NCI-H1048 (cell line): Measurements from ENCODE around the gene GLI1.

ENCODE experiments used
- DNase-seq: peaks from one replicate; lab custom pipeline; 2025; lab: John Stamatoyannopoulos, UW

Gene GLI1

DNA sequence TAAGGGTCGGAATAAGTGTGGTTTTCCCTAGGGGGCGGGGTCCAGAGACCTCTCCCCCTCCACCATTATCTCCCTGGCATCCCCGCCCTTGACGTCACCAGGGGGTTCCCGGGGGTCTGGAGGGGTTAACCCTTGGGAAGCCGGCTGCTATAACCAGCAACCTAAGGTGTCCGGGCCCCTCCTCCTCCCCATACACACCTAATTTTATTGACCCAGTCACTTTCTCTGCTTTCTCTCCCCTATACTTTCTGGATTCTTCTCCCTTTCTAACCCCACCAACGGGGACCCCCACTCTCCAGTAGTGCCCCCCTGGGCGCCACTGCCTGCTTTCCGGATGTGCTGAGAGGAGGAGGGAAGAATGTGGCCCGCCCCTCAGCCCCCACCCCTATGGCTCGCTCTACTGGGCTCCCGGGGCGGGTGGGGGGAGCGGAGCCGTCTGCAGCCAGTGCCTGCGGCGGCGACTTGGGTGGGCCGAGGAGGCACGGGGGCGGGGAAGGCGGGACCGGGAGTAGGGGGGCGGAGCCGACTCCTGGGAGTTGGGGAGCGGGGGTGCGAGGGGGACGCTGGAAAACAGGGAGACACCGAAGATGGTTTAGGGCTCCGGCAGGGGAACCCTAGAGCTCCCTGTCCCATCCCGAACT lies 1.8 kb downstream of the GLI1 start:
- no peak for DNase-seq

DNA sequence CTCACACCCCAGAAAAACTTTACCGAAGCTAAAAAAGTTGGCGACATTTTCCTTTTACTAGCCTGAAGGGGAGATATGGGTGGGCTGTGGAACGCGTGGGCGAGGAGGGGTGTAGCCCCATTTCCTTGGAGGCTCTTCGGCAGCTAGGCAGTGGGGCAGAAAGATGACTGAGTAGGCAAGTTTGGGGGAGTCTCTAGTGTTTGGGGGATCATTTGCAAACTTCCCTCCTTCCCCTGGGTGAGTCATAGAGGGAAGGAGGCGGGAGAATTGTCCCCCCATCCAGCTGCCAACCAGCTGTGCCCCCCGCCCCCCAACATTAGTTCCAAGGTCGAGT lies 2.3 kb downstream of the GLI1 start:
- DNase-seq = no peak

DNA sequence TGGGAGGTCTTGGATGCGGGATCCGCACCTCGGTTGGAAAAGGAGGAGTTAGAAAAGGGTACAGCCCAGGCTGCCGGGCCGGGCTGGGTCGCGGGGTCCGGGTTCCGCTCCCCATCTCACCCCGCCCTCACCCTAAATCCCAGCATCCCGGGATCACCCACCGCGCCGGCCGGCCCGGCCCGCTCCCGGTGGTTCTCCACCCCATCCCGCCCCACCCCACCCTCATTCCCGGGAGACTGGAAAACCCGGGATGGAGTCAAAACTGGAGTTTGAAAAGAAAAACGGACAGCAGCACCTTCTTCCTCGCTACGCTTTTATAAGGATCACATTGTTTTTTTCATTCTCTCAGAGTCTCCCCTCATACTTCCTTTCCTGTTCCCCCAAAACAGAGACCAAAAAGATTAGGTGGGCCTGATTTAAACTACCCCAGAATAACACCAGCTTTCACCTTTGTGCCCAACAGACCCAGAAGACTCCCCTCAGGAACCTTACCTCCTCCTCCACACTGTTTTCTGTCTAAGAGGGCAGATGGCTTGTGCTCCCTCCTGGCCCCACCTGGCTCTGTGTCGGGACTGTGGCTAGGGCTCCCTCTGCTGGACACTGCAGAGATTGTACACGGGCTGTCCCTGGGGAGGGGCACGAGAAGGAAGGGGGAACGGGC lies 2.8 kb downstream of the GLI1 start:
- DNase-seq = peak; percentile 62

DNA sequence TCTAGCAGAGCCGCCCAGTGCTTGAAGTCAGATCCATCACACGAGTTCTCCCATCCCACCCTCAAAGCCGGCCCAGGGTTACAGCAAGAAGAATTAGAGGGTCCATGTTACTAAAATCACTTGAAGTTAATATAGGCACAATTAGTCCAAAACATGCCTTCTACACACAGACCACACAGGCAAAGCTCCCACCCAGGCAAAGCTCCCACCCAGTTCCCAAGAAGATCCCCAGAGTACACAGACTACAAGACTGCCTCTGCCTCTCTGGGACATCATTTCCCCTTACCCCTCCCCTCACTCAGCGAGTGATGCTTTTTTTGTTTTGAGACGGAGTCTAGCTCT lies 3.3 kb downstream of the GLI1 start:
- no peak for DNase-seq

DNA sequence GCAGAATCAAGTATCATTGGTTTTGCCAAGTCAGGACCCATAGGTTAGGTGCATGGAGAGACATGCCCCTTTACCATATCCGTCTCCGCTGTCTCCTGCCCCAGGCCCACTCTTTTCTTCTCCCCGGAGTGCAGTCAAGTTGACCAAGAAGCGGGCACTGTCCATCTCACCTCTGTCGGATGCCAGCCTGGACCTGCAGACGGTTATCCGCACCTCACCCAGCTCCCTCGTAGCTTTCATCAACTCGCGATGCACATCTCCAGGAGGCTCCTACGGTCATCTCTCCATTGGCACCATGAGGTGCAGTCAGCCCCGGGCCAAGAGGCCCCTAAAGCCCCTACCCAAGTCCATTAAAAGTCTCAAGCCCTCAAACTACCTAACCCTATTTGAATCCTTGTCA lies 5.0 kb downstream of the GLI1 start:
- no peak for DNase-seq

DNA sequence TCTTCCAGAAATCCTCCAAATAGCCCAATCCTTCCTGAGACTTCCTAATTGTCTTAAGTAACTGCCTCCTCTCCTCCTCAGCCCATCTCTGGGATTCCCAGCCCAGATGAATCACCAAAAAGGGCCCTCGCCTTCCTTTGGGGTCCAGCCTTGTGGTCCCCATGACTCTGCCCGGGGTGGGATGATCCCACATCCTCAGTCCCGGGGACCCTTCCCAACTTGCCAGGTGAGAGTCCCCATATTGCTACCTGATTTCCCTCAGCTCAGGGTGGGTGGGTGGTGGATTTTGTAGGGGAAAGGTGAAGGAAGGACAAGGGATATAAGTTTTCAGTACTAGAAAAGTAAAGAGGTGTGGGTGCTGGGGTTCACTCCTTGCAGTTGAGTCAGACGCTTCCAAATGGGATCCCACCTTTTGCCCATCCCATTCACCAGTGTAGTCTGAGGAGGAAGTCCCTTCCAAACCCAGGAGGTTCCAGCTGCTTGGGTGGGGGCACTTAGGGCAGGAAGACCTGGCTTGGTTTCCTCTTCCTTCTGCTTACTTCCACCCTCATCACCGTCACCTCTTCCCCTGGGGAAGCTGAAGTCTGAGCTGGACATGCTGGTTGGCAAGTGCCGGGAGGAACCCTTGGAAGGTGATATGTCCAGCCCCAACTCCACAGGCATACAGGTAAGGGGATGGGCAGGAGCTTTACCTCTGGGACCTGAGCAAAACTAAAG lies 5.6 kb downstream of the GLI1 start:
- no peak for DNase-seq

DNA sequence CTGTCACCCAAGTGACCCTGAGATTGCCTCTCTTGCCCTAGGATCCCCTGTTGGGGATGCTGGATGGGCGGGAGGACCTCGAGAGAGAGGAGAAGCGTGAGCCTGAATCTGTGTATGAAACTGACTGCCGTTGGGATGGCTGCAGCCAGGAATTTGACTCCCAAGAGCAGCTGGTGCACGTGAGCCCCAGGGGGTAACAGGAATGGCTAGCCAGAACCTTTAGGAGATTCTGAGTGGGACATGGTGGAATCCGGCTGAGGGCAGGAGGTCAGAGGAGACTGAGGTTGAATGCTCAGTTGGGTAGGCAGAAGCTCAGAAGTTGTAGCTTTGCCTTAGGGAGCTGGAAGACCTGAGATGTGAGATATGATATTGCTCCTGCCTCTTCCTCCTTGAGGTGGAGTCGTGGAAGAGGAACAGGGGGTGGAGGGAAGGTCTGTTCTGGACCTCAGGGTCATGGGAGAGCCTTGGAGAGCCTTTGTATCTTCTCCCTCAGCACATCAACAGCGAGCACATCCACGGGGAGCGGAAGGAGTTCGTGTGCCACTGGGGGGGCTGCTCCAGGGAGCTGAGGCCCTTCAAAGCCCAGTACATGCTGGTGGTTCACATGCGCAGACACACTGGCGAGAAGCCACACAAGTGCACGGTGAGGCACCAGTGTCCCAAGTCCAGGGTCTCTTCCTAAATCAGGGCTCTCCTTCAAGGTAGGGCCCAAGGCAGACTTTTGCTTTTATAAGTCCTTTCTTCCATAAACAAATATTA lies 6.3 kb downstream of the GLI1 start:
- DNase-seq = no peak

DNA sequence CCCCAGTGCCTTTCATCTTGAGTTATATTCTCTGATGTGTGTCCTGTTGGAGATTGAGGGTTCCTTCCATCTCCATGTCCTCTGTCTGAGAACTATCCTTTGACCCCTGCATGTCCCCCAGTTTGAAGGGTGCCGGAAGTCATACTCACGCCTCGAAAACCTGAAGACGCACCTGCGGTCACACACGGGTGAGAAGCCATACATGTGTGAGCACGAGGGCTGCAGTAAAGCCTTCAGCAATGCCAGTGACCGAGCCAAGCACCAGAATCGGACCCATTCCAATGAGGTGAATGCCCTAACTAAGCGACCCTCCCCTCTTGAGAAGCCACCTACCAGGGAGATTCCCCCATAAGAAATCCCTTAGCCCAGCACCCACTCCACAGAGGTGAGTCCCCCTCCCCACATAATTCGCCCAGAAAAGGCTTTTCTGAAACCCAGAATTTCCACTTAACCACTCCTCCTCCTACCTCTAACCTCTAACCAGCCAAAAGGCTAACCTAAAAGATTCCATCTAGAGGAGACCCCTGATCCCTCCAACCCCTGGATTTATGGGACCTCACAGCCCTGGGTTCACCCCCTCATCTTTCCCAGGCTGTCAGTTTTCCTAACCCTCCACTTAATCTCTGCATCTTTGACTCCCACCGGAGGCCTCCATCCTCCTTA lies 7.8 kb downstream of the GLI1 start:
- DNase-seq = no peak

DNA sequence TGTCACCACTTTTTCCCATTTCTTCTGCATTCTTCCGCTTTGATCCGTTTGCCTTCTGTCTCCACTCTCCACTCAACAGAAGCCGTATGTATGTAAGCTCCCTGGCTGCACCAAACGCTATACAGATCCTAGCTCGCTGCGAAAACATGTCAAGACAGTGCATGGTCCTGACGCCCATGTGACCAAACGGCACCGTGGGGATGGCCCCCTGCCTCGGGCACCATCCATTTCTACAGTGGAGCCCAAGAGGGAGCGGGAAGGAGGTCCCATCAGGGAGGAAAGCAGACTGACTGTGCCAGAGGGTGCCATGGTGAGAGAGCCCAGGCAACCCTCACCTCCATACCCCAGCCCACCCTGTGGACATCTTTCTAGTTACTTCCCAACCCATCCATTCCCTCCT lies 8.3 kb downstream of the GLI1 start:
- no peak for DNase-seq

DNA sequence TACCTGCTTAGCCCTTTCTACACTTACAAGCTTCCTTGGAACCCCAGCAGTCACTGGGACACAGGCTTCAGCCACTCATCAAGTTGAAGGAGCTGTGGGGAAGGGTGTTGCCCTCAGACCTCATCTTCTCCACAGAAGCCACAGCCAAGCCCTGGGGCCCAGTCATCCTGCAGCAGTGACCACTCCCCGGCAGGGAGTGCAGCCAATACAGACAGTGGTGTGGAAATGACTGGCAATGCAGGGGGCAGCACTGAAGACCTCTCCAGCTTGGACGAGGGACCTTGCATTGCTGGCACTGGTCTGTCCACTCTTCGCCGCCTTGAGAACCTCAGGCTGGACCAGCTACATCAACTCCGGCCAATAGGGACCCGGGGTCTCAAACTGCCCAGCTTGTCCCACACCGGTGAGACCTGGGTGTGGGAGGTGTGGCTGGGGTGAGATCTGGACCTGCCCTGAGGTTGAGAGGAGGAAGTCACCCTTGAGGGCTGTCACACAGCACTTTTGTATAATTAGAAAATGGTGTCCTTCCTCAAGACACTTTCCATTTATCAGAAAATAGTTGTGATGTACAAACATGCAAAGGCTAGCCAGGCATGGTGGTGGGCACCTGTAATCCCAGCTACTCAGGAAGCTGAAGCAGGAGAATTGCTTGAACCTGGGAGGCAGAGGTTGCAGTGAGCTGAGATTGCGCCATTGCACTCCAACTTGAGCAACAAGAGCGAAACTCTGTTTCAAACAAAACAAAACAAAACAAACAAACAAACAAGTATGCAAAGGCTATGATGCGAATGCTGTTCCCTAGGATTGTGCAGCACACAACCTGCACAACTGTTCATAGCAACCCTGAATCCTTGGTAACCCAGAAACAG lies 9.9 kb downstream of the GLI1 start:
- no peak for DNase-seq

DNA sequence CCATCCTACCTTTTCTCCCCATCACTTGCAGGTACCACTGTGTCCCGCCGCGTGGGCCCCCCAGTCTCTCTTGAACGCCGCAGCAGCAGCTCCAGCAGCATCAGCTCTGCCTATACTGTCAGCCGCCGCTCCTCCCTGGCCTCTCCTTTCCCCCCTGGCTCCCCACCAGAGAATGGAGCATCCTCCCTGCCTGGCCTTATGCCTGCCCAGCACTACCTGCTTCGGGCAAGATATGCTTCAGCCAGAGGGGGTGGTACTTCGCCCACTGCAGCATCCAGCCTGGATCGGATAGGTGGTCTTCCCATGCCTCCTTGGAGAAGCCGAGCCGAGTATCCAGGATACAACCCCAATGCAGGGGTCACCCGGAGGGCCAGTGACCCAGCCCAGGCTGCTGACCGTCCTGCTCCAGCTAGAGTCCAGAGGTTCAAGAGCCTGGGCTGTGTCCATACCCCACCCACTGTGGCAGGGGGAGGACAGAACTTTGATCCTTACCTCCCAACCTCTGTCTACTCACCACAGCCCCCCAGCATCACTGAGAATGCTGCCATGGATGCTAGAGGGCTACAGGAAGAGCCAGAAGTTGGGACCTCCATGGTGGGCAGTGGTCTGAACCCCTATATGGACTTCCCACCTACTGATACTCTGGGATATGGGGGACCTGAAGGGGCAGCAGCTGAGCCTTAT lies 10.8 kb downstream of the GLI1 start:
- no peak for DNase-seq

DNA sequence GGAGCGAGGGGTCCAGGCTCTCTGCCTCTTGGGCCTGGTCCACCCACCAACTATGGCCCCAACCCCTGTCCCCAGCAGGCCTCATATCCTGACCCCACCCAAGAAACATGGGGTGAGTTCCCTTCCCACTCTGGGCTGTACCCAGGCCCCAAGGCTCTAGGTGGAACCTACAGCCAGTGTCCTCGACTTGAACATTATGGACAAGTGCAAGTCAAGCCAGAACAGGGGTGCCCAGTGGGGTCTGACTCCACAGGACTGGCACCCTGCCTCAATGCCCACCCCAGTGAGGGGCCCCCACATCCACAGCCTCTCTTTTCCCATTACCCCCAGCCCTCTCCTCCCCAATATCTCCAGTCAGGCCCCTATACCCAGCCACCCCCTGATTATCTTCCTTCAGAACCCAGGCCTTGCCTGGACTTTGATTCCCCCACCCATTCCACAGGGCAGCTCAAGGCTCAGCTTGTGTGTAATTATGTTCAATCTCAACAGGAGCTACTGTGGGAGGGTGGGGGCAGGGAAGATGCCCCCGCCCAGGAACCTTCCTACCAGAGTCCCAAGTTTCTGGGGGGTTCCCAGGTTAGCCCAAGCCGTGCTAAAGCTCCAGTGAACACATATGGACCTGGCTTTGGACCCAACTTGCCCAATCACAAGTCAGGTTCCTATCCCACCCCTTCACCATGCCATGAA lies 11.5 kb downstream of the GLI1 start:
- no peak for DNase-seq

DNA sequence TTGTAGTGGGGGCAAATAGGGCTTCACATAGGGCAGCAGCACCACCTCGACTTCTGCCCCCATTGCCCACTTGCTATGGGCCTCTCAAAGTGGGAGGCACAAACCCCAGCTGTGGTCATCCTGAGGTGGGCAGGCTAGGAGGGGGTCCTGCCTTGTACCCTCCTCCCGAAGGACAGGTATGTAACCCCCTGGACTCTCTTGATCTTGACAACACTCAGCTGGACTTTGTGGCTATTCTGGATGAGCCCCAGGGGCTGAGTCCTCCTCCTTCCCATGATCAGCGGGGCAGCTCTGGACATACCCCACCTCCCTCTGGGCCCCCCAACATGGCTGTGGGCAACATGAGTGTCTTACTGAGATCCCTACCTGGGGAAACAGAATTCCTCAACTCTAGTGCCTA lies 12.1 kb downstream of the GLI1 start:
- DNase-seq = no peak

DNA sequence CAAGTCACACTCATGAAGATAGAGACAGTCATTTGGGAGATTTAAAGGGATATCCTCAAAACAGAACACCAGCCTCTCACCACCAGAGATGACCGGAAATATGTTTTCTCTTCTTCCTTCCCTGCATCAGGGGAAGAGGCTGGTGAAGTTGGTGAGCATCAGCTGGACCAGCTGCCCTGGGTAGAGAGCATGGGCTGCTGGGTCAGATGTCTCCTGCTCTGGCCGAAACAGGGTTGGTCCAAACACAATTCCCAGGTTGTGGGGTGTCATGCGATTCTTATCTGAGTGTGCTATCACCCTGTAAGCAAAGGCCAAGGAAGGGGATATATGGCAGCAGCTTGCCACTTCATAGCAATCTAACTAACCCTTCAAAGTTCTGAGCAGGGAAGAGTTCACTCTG lies 12.8 kb downstream of the GLI1 start:
- no peak for DNase-seq

DNA sequence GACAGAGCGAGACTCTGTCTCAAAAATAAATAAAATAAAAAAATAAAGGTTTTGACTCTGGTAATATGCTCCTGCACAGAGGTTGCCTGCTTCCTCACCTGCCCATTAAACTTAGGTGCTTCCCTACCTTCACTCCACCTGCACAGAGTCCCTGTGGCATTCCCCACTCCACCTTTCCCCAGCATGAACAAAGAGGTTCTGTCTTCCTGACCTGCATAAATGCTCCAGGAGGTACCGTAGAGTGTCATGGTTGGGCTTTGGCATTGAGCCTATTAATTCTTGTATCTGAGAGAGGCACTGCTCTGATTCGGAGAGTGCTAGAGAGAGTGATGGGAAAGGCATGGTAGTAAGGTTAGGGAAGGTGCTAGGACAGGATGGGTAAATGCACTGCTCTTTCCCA lies 13.8 kb downstream of the GLI1 start:
- DNase-seq = no peak

DNA sequence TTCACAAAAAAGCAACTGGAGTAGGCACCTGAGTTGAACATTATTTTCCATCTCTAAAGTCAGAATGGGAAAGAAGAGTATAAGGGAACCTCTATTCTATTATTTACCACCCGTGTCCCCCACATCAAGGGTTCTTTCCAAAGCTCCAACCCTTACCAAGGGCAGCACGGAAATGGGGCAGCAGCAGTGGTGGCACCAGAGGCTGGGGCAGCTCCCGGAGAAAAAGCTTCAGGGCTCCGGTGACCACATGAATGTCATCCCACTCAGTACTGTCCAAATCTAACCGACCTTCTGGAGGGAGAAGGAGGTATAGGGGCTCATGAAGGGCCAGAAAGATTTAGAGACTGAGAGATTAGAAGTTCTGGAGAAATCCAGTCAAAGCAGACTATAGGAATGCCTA lies 14.3 kb downstream of the GLI1 start:
- DNase-seq = no peak

DNA sequence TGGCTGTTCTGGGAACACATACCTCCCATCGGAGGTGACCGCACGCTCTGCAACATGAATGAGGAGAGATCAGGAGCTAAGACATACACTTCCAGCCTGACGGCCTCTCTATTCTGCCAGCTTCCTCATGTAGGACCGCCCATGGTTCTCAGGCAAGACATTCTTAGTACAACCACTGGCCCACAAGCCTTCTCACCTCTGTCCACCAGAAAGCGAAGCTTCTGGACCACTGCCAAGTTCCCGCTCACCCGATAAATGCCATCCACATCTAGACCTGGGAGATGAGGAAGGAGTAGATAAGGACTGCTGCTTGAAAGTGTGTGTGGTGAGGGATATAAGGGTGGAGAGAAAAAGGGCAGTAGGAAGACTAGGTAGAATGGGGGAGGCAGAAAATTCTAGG lies 14.8 kb downstream of the GLI1 start:
- DNase-seq = no peak

DNA sequence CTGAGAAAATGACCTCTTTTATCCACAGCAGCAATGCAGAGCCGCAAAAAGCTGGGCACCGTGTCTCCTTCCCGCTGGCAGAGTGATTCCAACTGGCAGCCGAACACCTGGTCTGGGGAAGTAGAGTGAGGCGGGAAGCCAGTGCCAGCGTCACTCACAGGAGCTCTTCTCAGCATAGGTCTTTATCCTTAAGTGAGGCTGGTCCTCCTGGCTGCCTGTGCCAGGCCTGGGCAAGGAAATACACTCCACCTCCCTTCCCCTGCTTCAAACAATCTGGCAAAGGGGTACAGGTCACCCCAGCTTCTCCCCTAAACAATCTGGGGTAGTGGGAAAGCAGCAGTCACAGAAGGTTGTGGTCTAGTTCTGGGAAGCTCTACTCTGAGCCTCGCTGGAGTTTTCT lies 15.3 kb downstream of the GLI1 start:
- DNase-seq = no peak

DNA sequence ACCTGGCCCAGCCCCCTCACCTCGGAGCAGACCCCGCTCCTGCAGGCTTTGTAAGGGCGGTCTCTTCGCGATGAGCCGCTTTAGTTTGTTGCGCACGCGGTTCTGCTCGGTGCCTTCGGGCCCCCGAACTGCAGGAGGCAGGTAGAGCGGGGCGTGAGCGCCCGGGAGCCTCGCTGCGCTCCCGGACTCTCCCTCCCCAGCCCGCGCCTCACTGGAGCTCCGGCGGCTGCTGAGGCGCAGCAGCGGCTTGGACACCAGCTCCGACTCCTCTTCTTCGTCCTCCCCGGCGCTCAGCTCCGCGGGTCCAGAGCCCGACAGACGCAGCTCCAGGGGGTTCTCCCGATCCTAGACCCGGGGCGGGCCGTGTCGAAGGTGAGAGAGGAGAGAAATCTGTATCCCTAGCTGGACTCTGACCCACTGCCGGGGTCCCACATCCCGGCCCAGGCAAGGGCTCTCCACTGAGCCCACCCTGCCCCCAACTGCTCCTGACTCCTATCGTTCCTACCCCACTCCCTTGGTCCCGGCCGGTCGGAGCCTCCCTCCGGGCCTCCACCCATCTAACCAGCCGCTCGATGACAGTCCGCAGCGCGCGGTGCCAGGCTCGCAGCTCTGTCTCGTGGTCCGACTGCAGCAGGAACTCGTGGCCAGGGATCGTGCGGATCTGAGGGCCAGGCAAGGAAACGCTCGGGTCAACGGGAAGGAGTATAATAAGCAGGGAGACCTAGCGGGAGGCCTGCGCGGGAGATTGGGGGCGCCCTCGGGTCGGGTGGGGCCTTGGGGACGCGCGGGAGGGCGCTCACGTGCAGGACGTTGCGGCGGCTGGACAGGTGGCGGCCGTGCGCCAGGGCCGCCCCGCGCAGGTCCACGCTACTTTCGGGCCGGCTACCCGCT lies 15.9 kb downstream of the GLI1 start:
- DNase-seq = no peak
